HCT116 (cell line): Measurements from ENCODE around the gene CAPN9. TPM values are rescaled to one million over a fixed set of nuclear protein-coding genes. Genes with fewer than 3 reads are reported as not detected.

Experiments
- ATAC-seq: fragments of 200-7000 bp; cut with Tn5 transposase; 2 replicates; pipeline ENCODE4 v1.9.1; 2020; ENCODE audit warnings: mild to moderate bottlenecking, moderate library complexity
- BruUV-seq: library from RNA; stranded (reverse); fragments of 400-500 nt; replicated peaks from 2 replicates; lab custom pipeline; 2021; lab: Mats Ljungman, UMichigan
- CTCF ChIA-PET: fragments of 300-600 bp; sonication (Branson Sonifier 250); formaldehyde crosslinking; loops from one replicate; lab custom pipeline; 2021; ENCODE audit warnings: antibody characterized with exemption; lab: Charles Lee
- POLR2A ChIA-PET: fragments of 300-600, 350-600 bp; sonication (Branson Sonifier 250); formaldehyde crosslinking; loops from one replicate; lab custom pipeline; 2021; ENCODE audit warnings: antibody characterized with exemption; lab: Charles Lee
- RAD21 ChIA-PET, 2 experiments: fragments of 300-600 bp; sonication (Branson Sonifier 250); formaldehyde crosslinking; loops; one replicate each; lab custom pipeline; 2023; ENCODE audit warnings: low total read pairs in 2 of 2; ENCODE audit not compliant: uncharacterized antibody in 2 of 2, unreplicated experiment in 2 of 2, low non-redundant PET in 1 of 2; lab: Charles Lee
- DNase-seq: peaks from one replicate; pipeline ENCODE4 v3.0.0-alpha.2; 2010; ENCODE audit warnings: low read depth, low spot score
- H2AFZ ChIP-seq: fragments of 200-600 bp; shearing (Covaris generic), sonication (generic); 2 replicates; pipeline ENCODE4 v1.6.1; 2017; ENCODE audit warnings: low read depth, mixed run types, mixed read lengths, antibody characterized with exemption, low read length; ENCODE audit not compliant: poor library complexity, severe bottlenecking
- H3K27ac ChIP-seq: 2 replicates; pipeline ENCODE4 v1.5.1; 2012; ENCODE audit warnings: low read depth, low read length
- H3K27me3 ChIP-seq: fragments of 200-600 bp; sonication (generic); 2 replicates; pipeline ENCODE4 v1.6.1; 2016; ENCODE audit warnings: mixed run types, low read length, mixed read lengths; ENCODE audit not compliant: insufficient read depth
- H3K36me3 ChIP-seq, 2 experiments: fragments of 200-500 bp in 1 of 2; fragments of 200-600 bp in 1 of 2; sonication (Bioruptor generic) in 1 of 2; sonication (generic) in 1 of 2; 2 replicates each; pipeline versions ENCODE4 v1.5.1 to v1.6.1; 2014 to 2016; ENCODE audit warnings: low read length in 2 of 2, inconsistent platforms in 1 of 2, mixed read lengths in 1 of 2, mixed run types in 1 of 2; ENCODE audit not compliant: insufficient read depth in 2 of 2, control insufficient read depth in 1 of 2
- H3K4me1 ChIP-seq, 2 experiments: fragments of 200-600 bp in 1 of 2; sonication (generic) in 1 of 2; 2 replicates each; pipeline versions ENCODE4 v1.5.1 to v1.6.1; 2012 to 2017; ENCODE audit warnings: low read length in 2 of 2, inconsistent platforms in 1 of 2, mild to moderate bottlenecking in 1 of 2, mixed read lengths in 1 of 2, mixed run types in 1 of 2, moderate library complexity in 1 of 2; ENCODE audit not compliant: insufficient read depth in 2 of 2, control insufficient read depth in 1 of 2
- H3K4me2 ChIP-seq: fragments of 200-600 bp; sonication (generic); 2 replicates; pipeline ENCODE4 v1.6.1; 2017; ENCODE audit warnings: mixed run types, low read length, mixed read lengths
- H3K4me3 ChIP-seq, 2 experiments: fragments of 200-600 bp in 1 of 2; sonication (generic) in 1 of 2; replicated peaks in 1 of 2; 2 replicates each; pipeline ENCODE4 v1.5.1; 2011 to 2016; ENCODE audit warnings: low read length in 2 of 2, control low read depth in 1 of 2, low read depth in 1 of 2, mild to moderate bottlenecking in 1 of 2, mixed read lengths in 1 of 2, mixed run types in 1 of 2
- H3K79me2 ChIP-seq: fragments of 200-600 bp; sonication (generic); 2 replicates; pipeline ENCODE4 v1.6.1; 2017; ENCODE audit warnings: mild to moderate bottlenecking, mixed run types, low read length, moderate library complexity, mixed read lengths; ENCODE audit not compliant: insufficient read depth
- H3K9ac ChIP-seq: fragments of 200-600 bp; sonication (generic); 2 replicates; pipeline ENCODE4 v1.6.1; 2016; ENCODE audit warnings: low read length, mixed read lengths
- H3K9me2 ChIP-seq: fragments of 200-600 bp; sonication (generic), shearing (Covaris generic); 2 replicates; pipeline ENCODE4 v1.6.1; 2017; ENCODE audit warnings: mixed run types, mild to moderate bottlenecking, moderate library complexity; ENCODE audit not compliant: insufficient read depth
- H3K9me3 ChIP-seq, 2 experiments: fragments of 200-500 bp in 1 of 2; fragments of 200-600 bp in 1 of 2; sonication (Bioruptor generic) in 1 of 2; sonication (generic) in 1 of 2; 2 replicates each; pipeline ENCODE4 v1.6.1; 2014 to 2017; ENCODE audit warnings: low read length in 2 of 2, mixed read lengths in 2 of 2, inconsistent platforms in 1 of 2, low read depth in 1 of 2, mild to moderate bottlenecking in 1 of 2, mixed run types in 1 of 2, moderate library complexity in 1 of 2; ENCODE audit not compliant: control insufficient read depth in 1 of 2, insufficient read depth in 1 of 2
- H4K20me1 ChIP-seq: fragments of 200-600 bp; sonication (generic), shearing (Covaris generic); 2 replicates; pipeline ENCODE4 v1.6.1; 2017; ENCODE audit warnings: mixed run types, mild to moderate bottlenecking, moderate library complexity; ENCODE audit not compliant: insufficient read depth
- CBX3 ChIP-seq: IDR thresholded peaks from 2 replicates; pipeline ENCODE4 v1.6.1; 2012; ENCODE audit warnings: low read depth
- EZH2 ChIP-seq: fragments of 200-600 bp; sonication (generic); IDR thresholded peaks from 2 replicates; pipeline ENCODE4 v1.6.1; 2017; ENCODE audit warnings: antibody characterized with exemption, mixed run types
- EZH2phosphoT487 ChIP-seq: fragments of 200-600 bp; IDR thresholded peaks from 2 replicates; pipeline ENCODE4 v1.6.1; 2018; ENCODE audit warnings: antibody characterized with exemption, borderline replicate concordance
- JUND ChIP-seq: IDR thresholded peaks from 2 replicates; pipeline ENCODE4 v1.6.1; 2012
- POLR2AphosphoS5 ChIP-seq: IDR thresholded peaks from 2 replicates; pipeline ENCODE4 v1.6.1; 2011; ENCODE audit warnings: mild to moderate bottlenecking, low read depth, low read length, moderate library complexity
- RAD21 ChIP-seq: IDR thresholded peaks from 2 replicates; pipeline ENCODE4 v1.6.1; 2012; ENCODE audit warnings: low read depth, mild to moderate bottlenecking
- SP1 ChIP-seq: IDR thresholded peaks from 2 replicates; pipeline ENCODE4 v1.6.1; 2012; ENCODE audit warnings: low read depth
- SRF ChIP-seq: IDR thresholded peaks from 2 replicates; pipeline ENCODE4 v1.6.1; 2012; ENCODE audit warnings: low read depth
- TCF7L2 ChIP-seq: IDR thresholded peaks from 2 replicates; pipeline ENCODE4 v1.7.0; 2011; ENCODE audit warnings: borderline replicate concordance, inconsistent platforms; ENCODE audit not compliant: insufficient read depth, insufficient read length; ENCODE audit errors: extremely low read depth
- YY1 ChIP-seq: IDR thresholded peaks from 2 replicates; pipeline ENCODE4 v1.6.1; 2011; ENCODE audit warnings: low read length, low read depth, moderate library complexity, mild to moderate bottlenecking; ENCODE audit not compliant: insufficient replicate concordance; ENCODE audit errors: extremely low read depth
- ZFX ChIP-seq: fragments of 450-650 bp; IDR thresholded peaks from 2 replicates; pipeline ENCODE4 v1.6.1; 2017
- ZNF274 ChIP-seq: fragments of 200-500 bp; sonication (Bioruptor generic); IDR thresholded peaks from 2 replicates; pipeline ENCODE4 v1.6.1; 2014; ENCODE audit warnings: mild to moderate bottlenecking, low read depth, low read length, inconsistent platforms
- intact Hi-C: fragments of 100-400 bp; cut with micrococcal nuclease; formaldehyde crosslinking; loops from 2 replicates; pipeline ENCODE4 v1.10.0; 2022
- total RNA-seq: library from RNA; stranded (reverse); gene quantifications from one replicate; pipeline ENCODE4 v1.2.1, GENCODE V29; 2021; ENCODE audit not compliant: unreplicated experiment
- TF ChIP-seq, protein P1 (sequence below): IDR thresholded peaks from 2 replicates; pipeline ENCODE4 v1.6.1; 2012; ENCODE audit warnings: low read depth
- TF ChIP-seq, protein P2 (sequence below): IDR thresholded peaks from 2 replicates; pipeline ENCODE4 v1.6.1; 2011; ENCODE audit warnings: mild to moderate bottlenecking, low read length, moderate library complexity; ENCODE audit not compliant: insufficient replicate concordance; ENCODE audit errors: extremely low read depth
- TF ChIP-seq, protein P3 (sequence below): IDR thresholded peaks from 2 replicates; pipeline ENCODE4 v1.6.1; 2012
- TF ChIP-seq, protein P4 (sequence below), 3 experiments: fragments of 200-600 bp in 1 of 3; sonication (generic) in 1 of 3; IDR thresholded peaks in 2 of 3; conservative IDR thresholded peaks in 1 of 3; 2 replicates each; pipeline ENCODE4 v1.5.1; 2012 to 2017; ENCODE audit warnings: low read depth in 2 of 3, low read length in 2 of 3, antibody characterized with exemption in 1 of 3, borderline replicate concordance in 1 of 3, control low read depth in 1 of 3, mild to moderate bottlenecking in 1 of 3, mixed read lengths in 1 of 3, mixed run types in 1 of 3, moderate library complexity in 1 of 3; ENCODE audit not compliant: insufficient read depth in 1 of 3
- TF ChIP-seq, protein P5 (sequence below): IDR thresholded peaks from 2 replicates; pipeline ENCODE4 v1.6.1; 2012

CAPN9 gene
- total RNA-seq, 1 experiment from 2014 or later, result not detected

DNA sequence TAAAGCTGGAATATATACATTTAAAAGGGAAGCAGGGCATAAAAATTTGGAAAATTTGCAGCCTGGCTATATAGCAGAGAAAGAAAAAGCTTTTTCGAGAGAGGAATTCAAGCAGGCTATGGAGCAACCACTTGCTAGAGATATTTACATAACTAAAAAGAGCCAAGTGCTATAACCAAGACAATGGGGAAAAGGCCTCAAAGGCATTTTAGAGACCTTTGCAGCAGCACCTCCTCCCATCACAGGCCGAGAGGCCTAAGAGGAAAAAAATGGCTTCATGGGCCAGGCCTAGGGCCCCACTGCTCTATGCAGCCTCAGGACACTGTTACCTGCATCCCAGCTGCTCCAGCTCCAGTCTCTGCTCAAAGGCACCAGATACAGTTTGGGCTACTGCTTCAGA is 37.0 kb downstream of the CAPN9 start:
- no peak overlapping the region for H3K9ac ChIP-seq
- ATAC-seq (no peak), DNase-seq (no peak)
- H3K36me3 ChIP-seq, result no peaks in the 10 kb centered on the region
- ChIA-PET RAD21 (no interaction called here), CTCF (no interaction called here), POLR2A (no interaction called here)
- H3K9me2 ChIP-seq, result no peaks in the 10 kb centered on the region
- no peaks in the 10 kb centered on the region for H3K9me3 ChIP-seq
- H3K79me2 ChIP-seq, result no peaks in the 10 kb centered on the region
- no peak overlapping the region for H2AFZ ChIP-seq
- no peaks in the 10 kb centered on the region for H4K20me1 ChIP-seq
- H3K27me3 ChIP-seq, result peaks cover 8% of the 10 kb centered on the region; the same call in 1 of the 2 replicates
- no peak overlapping the region for H3K4me3 ChIP-seq
- H3K4me2 ChIP-seq, result no peak overlapping the region
- TF ChIP-seq POLR2AphosphoS5 (no peak), SP1 (no peak), EZH2 (no peak), RAD21 (no peak), SRF (no peak), EZH2phosphoT487 (no peak), JUND (no peak), ZNF274 (no peak), YY1 (no peak), ZFX (no peak), TCF7L2 (no peak), CBX3 (no peak)
- TF ChIP-seq, protein P1, sequence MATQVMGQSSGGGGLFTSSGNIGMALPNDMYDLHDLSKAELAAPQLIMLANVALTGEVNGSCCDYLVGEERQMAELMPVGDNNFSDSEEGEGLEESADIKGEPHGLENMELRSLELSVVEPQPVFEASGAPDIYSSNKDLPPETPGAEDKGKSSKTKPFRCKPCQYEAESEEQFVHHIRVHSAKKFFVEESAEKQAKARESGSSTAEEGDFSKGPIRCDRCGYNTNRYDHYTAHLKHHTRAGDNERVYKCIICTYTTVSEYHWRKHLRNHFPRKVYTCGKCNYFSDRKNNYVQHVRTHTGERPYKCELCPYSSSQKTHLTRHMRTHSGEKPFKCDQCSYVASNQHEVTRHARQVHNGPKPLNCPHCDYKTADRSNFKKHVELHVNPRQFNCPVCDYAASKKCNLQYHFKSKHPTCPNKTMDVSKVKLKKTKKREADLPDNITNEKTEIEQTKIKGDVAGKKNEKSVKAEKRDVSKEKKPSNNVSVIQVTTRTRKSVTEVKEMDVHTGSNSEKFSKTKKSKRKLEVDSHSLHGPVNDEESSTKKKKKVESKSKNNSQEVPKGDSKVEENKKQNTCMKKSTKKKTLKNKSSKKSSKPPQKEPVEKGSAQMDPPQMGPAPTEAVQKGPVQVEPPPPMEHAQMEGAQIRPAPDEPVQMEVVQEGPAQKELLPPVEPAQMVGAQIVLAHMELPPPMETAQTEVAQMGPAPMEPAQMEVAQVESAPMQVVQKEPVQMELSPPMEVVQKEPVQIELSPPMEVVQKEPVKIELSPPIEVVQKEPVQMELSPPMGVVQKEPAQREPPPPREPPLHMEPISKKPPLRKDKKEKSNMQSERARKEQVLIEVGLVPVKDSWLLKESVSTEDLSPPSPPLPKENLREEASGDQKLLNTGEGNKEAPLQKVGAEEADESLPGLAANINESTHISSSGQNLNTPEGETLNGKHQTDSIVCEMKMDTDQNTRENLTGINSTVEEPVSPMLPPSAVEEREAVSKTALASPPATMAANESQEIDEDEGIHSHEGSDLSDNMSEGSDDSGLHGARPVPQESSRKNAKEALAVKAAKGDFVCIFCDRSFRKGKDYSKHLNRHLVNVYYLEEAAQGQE, result no peak
- TF ChIP-seq, protein P2, sequence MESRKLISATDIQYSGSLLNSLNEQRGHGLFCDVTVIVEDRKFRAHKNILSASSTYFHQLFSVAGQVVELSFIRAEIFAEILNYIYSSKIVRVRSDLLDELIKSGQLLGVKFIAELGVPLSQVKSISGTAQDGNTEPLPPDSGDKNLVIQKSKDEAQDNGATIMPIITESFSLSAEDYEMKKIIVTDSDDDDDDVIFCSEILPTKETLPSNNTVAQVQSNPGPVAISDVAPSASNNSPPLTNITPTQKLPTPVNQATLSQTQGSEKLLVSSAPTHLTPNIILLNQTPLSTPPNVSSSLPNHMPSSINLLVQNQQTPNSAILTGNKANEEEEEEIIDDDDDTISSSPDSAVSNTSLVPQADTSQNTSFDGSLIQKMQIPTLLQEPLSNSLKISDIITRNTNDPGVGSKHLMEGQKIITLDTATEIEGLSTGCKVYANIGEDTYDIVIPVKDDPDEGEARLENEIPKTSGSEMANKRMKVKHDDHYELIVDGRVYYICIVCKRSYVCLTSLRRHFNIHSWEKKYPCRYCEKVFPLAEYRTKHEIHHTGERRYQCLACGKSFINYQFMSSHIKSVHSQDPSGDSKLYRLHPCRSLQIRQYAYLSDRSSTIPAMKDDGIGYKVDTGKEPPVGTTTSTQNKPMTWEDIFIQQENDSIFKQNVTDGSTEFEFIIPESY, result no peak
- TF ChIP-seq, protein P3, sequence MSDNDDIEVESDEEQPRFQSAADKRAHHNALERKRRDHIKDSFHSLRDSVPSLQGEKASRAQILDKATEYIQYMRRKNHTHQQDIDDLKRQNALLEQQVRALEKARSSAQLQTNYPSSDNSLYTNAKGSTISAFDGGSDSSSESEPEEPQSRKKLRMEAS, result no peak
- TF ChIP-seq, protein P4, sequence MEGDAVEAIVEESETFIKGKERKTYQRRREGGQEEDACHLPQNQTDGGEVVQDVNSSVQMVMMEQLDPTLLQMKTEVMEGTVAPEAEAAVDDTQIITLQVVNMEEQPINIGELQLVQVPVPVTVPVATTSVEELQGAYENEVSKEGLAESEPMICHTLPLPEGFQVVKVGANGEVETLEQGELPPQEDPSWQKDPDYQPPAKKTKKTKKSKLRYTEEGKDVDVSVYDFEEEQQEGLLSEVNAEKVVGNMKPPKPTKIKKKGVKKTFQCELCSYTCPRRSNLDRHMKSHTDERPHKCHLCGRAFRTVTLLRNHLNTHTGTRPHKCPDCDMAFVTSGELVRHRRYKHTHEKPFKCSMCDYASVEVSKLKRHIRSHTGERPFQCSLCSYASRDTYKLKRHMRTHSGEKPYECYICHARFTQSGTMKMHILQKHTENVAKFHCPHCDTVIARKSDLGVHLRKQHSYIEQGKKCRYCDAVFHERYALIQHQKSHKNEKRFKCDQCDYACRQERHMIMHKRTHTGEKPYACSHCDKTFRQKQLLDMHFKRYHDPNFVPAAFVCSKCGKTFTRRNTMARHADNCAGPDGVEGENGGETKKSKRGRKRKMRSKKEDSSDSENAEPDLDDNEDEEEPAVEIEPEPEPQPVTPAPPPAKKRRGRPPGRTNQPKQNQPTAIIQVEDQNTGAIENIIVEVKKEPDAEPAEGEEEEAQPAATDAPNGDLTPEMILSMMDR (IDR thresholded peaks at IDR 0.05 in 2 of 3, conservative IDR thresholded peaks at IDR 0.05 in 1 of 3; ENCODE audit: borderline replicate concordance in 1 of 3, insufficient read depth in 1 of 3, low read depth in 2 of 3, low read length in 2 of 3), result no peak
- TF ChIP-seq, protein P5, sequence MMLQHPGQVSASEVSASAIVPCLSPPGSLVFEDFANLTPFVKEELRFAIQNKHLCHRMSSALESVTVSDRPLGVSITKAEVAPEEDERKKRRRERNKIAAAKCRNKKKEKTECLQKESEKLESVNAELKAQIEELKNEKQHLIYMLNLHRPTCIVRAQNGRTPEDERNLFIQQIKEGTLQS, result no peak
- intact Hi-C loops, result no loop called here
- H3K4me1 ChIP-seq, result peaks cover 0 to 4% of the 10 kb centered on the region in 2 experiments; a peak in 1 of 4 replicates
- H3K27ac ChIP-seq, result no peak overlapping the region
- no TSS peak for BruUV-seq
